CD4-positive, alpha-beta T cell treated with Interleukin-10 for 1 hour (primary cell): ENCODE measurements around the gene TTC24.
"Not testable (repeated sequence)": the region's sequence is repeated elsewhere in the genome, so short reads cannot be mapped to it uniquely, and the experiment has no call there.

Experiments
- DNase-seq: peaks from one replicate; pipeline ENCODE4 v3.0.0-alpha.2; 2020

TTC24 gene

DNA sequence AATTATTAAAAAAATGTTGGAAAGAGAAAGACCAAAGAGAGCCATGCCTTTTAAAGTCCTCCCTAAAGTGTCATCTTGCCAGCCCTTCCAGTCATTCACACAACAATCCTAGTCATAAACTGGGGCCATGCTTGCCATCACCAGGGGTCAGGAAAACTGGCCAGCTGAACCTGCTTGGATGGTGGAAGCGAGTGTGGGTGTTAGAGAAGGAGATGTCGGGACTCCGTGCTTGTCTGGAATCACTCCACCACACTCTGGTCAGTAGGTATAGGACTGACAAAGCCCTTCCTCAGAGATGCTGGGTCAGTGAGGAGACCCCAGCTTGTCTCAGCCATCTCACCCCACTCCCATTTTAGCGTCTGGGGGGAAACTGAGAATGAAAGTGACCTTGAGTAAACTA is 36.4 kb downstream of the TTC24 start:
- no peak for DNase-seq

DNA sequence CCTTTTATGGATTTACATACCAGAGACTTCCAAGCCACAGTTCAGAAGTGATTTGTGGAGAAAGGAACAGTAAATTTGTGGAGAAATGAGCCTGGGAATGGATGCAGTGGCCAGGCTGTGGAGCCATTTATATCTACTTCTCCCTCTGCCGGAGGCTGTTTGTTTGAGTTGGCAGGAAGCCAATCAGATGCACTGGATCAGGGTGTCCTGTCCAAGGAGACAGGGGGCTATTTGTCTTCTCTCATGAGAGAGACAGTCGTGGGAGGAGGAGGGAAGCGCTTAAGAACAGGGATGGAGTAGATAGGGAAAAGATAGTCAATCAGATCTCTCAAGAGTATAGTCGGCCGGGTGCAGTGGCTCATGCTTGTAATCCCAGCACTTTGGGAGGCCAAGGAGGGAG is 36.9 kb downstream of the TTC24 start:
- DNase-seq: no peak

DNA sequence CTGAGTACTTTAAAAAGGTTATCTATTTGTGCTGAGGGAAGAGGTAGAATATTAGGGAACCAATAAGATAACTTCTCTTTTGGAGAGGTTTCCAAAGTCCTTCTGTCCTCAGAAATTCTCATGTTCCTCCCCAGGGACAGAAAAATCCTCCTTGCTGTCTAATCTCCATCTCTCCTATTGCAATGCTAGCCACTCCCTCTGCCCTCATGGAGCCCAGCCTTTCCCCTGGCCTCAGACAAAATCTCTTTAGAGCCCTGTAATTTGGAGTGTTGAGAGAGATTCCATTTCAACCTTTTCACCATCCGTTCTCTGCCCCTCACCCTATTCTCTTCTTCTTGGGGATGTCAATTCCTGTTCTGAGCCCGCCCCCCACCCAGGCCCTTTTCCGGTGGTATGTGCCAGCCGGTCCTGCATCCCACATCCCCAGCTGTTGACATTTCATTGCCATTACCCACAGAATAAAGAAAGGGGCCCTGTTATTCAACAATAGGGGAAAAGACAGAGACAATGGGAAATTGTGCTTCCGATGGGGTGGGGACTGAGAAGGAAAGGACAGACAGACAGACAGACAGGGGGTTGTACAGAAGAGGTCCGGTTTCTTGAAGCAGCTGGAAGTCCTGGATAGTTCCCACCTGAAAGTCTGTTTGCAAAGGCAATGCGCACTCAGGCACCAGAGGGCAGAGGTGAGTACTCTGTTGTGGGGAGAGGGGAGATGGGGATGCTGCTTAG is 39.5 kb downstream of the TTC24 start, which contains the start of gene HAPLN2:
Gene HAPLN2, plus strand, starts transcription at position 563 of the 729 bp plus-strand sequence. CDS start 4,076 bp downstream, outside the sequence.
- DNase-seq: peak; percentile 14

DNA sequence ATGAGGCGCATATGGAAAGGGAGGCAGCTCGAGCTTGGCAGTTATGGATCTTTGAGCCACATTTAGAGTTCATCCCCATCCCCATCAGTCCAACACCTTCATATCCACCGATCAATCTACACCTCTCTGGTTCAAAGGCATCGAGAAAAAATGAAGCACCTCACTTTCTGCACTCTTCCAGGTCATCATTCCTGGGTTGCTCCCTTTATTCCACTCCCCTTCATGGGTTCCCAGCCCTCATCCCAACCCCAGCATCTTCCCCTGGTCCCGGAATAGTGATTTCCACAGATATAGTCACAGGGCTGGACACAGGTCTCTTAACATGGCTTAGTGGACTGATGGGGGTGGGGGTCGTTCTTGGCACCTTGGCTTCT is 40.0 kb downstream of the TTC24 start:
- DNase-seq: no peak

DNA sequence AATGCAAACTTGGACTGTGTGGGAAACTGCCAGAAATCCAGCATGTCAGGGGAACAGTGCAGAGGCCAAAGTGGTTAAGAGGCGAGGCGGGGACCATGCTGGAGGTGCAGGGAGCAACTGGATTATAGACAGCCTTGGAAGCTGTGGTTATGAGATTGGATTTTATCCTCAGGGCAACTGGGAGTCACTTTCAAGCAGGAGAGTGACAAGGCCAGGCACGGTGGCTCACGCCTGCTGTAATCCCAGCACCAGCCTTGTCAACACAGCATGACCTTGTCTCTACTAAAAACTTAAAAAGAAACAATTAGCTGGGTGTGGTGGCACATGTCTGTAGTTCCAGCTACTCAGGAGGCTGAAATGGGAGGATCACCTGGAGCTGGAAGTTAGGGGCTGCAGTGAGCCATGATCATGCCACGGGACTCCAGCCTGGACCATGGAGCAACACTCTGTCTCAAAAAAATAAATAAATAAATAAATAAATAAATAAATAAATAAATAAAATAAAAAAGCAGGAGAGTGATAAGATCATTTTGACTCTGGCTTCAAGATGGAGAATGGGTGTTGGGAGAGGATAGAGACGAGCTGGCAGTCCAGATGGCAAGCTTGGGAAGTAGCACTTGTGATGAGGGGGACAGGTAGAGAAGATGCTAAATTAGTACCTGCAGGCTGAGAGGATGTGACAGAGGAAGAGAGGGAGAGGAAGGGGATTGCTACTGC is 43.2 kb downstream of the TTC24 start:
- no peak for DNase-seq

DNA sequence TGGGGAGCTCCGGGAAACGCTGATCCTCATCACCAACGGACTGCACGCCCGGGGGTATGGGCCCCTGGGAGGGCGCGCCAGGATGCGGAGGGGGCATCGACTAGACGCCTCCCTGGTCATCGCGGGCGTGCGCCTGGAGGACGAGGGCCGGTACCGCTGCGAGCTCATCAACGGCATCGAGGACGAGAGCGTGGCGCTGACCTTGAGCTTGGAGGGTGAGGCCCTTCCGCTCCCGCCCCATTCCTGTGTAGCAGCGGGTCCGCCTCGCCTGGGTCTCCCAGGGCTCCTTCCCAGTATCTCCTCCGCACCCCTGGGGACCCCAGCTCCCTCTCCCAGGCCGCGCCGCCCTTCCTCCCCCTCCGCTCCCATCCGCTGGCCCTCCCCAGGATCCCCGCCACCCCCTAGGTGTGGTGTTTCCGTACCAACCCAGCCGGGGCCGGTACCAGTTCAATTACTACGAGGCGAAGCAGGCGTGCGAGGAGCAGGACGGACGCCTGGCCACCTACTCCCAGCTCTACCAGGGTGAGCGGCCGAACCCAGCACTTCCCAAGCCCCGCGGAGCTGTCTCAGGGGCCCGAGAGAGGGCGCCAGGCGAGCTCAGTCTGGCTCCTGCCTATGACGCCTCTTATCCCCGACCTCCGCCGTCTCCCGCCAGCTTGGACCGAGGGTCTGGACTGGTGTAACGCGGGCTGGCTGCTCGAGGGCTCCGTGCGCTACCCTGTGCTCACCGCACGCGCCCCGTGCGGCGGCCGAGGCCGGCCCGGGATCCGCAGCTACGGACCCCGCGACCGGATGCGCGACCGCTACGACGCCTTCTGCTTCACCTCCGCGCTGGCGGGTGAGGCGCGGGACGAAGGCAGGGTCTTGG is 44.7 kb downstream of the TTC24 start:
- peak; percentile 34 for DNase-seq

DNA sequence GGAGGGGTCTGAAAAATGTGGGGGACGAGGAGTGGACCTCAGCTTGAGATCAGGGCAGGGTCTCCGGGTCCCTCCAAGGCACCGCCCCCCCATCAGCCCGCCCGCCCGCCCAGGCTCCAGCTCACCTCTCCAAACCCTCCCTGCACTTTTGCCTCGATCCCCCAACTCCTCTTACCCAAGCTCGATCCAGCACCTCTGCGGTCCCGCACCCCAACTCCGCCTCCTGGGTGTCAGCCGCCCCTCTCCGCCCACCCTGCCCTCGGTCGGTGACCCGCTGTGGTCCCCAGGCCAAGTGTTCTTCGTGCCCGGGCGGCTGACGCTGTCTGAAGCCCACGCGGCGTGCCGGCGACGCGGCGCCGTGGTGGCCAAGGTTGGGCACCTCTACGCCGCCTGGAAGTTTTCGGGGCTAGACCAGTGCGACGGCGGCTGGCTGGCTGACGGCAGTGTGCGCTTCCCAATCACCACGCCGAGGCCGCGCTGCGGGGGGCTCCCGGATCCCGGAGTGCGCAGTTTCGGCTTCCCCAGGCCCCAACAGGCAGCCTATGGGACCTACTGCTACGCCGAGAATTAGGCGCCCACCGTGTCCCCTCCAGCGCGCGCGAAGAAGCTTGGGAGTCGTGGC is 45.4 kb downstream of the TTC24 start:
- DNase-seq: no peak

DNA sequence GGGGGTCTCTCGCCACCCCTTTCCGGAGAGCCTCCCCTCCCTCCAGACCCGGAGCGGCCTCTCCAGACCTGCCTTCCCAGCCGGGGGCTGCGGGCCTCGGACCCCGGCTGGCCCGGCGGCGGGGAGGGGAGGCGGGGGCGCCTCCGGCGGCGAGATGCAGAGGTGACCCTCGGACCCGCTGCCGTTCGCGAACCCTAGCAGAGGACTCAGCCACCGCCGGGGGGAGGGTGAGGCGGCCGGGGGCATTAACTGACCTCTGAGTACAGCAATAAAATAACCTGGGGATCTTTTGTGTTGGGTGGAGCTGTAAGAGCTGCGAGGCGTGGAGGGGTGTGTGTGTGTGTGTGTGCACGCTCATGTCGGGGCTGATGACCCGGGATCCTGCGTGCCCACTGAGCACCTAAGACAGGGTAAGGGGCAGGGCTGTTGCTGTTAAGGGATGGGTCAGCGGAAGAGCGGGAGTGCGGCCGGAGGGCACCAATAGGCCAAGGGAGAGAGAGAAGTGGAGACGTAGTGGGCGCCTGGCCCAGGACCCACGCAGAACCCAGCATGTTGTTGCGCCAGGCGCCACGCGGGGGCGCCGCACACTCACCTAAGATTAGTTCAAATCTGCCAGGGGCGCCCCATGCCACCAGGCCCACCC is 46.0 kb downstream of the TTC24 start:
- DNase-seq: peak; percentile 63

DNA sequence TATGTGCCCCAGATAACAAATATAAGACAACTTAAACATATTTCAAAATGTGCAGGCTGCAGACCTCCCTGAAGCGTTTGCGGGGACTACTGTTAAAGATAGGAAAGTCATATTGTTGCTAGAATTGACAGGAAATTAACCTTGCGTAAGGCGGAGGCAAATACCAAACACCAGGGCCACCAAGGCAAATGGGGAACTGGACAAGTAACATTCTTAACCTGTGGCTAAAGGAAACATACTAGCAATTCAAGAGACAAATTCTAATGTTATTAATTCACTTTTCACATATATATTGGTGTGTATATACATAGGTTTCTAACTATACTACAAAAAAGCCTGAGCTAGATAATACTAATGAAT is 46.5 kb downstream of the TTC24 start:
- DNase-seq: no peak

DNA sequence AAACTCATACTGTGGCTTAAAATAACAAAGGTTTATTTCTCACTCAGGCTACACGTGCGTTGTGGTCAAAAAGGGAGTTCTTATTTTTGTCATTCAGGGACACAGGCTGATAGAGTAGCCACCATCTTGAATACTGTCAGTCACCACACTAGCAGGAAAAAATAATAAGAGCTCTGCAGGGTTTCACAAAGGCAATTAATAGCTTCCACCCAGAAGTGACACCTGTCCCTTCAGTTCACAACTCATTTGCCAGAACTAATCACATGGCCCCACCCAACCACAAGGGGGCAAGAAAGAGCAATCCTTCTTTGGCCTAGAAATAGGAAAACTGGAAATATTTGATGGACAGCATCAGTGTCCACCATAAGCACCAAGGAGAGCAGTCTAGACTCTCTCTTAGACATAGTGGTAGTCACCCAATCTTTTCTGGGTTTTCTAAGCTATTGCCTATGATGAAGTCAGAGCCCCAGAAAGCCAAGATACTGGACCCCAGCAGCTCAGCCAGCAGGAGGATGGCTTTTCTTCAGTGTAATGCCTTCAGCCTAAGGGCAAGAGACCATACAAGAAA is 47.9 kb downstream of the TTC24 start:
- peak; percentile 56 for DNase-seq

DNA sequence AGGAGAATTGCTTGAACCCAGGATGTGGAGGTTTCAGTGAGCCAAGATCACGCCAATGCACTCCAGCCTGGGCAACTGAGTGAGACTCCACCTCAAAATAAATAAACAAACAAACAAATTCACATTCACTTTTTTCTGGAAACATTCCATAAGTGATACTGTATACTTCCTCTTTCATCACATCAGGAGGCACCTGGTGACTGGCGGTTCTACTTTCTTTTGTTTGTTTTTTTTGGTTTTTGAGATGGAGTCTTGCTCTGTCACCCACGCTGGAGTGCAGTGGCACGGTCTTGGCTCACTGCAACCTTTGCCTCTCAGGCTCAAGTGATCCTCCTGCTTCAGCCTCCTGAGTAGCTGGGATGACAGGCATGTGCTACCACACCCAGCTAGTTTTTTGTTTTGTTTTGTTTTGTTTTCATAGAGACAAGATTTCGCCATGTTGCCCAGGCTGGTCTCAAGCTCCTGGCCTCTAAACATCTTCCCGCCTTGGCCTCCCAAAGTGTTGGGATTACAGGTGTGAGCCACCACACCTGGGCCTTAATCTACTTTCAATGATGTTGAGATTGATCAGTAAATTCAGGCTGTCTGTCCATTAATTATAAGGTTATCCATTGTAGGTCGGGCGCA is 50.4 kb downstream of the TTC24 start:
- no peak for DNase-seq

DNA sequence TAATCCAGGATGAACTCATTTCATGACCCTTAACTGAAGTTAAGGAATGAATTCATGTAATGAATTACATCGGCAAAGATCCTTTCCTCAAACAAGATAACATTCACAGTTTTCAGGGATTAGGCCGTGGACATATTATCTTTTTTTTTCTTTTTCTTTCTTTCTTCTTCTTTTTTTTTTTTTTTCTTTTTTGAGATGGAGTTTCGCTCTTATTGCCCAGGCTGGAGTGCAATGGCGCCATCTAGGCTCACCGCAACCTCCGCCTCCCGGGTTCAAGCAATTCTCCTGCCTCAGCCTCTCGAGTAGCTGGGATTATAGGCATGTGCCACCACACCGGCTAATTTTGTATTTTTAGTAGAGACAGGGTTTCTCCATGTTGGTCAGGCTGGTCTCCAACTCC is 51.6 kb downstream of the TTC24 start:
- not testable (repeated sequence) for DNase-seq

DNA sequence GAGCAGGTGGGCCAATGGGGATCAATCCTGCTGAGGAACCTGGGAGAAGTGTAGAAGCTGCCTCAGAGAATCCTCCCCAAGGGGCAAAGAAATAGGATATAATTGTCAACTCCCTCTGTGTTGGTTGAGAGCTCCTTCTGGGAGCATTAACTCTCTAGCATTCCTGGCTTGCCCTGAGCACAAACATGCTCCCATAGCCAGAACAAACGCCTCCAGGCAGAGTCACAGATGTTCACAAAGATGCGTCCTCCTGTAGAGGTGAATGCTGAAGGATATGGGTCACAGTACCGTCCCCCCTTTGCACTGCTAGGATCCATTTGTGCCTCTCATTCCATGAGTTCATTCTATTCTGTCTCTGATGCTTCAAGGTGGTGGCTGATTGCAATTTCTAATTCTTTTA is 52.8 kb downstream of the TTC24 start:
- no peak for DNase-seq
